Measurements from ENCODE around the gene AGBL4. TPM values are rescaled to one million over a fixed set of nuclear protein-coding genes. Genes with fewer than 3 reads are reported as not detected.

AGBL4 gene
- total RNA-seq, 2 experiments from 2014 or later = not detected

DNA sequence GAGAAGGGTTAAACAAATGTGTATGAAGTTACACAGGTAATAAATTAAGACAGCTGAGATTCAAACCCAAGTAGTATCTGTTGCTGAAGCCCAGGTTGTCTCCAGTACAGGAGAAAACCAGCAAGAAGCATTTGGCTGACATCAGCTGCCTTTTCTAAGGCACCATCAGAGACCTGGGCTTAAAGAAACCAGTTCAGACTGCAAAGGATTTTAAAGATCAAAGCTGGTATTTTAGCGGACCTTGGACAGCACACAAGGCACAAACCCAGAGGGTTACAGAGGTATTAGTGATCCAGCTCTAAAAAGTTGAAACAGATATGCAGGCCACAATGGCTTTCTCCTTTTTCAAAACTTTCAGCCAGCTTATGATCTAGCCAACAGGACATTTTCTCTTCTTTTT, 1270.5 kb downstream of the AGBL4 start:
- ChIA-PET CTCF (no interaction called here), POLR2A (no interaction called here)
- no peaks in the 10 kb centered on the region for H3K4me1 Mint-ChIP-seq
- H3K9me3 Mint-ChIP-seq = no peaks in the 10 kb centered on the region
- no peaks in the 10 kb centered on the region for H3K27me3 Mint-ChIP-seq
- no peak overlapping the region for H3K27ac Mint-ChIP-seq
- DNase-seq = no peak
- H3K4me3 Mint-ChIP-seq = no peak overlapping the region
- H3K36me3 Mint-ChIP-seq (ENCODE audit: low read depth) = no peaks in the 10 kb centered on the region

DNA sequence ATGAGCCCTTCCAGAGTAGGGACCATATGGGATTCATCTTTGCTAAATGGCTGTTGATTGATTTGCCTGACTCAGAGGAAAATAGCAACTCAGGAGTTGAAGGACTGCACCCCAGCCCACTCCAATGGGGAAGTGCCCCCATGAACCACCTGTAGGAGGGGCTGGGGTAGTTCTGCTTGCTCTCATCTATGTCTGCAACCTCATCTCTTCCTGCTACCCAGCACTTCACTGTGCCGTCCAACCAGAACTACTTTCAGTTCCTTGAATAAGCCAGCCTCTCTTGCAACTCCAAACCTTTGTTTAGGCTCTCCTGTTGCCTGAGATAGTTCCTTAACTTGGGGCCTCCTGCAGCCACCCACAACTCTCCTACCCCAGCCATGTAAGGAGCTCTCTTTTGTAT, 1273.6 kb downstream of the AGBL4 start:
- H3K27me3 Mint-ChIP-seq = no peaks in the 10 kb centered on the region
- H3K4me3 Mint-ChIP-seq = no peak overlapping the region
- no peaks in the 10 kb centered on the region for H3K9me3 Mint-ChIP-seq
- H3K36me3 Mint-ChIP-seq (ENCODE audit: low read depth) = no peaks in the 10 kb centered on the region
- DNase-seq = no peak
- ChIA-PET POLR2A (no interaction called here), CTCF (no interaction called here)
- H3K4me1 Mint-ChIP-seq = no peaks in the 10 kb centered on the region
- no peak overlapping the region for H3K27ac Mint-ChIP-seq

DNA sequence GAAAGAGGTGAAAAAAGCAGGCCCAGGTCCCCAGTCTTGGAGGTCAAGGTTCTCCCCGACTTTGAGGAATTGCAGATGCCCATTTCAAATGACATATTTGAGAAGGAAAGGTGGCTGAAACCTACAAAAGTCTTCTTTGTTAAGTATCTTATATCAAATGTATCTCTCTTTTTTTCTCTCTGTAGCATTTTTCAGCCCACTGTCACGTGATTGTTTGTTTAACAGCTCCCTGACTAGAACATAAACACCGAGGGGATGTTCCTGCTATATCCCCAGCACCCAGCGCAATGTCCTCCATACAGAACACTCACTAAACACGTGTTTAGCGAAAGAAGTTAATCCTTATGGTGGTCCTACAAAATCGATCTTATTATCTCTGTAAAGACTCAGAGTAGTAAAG, 1274.7 kb downstream of the AGBL4 start:
- Mint-ChIP-seq H3K9me3 (no peaks in the 10 kb centered on the region), H3K4me3 (no peak overlapping the region), H3K36me3 (ENCODE audit: low read depth) (no peaks in the 10 kb centered on the region), H3K27ac (no peak overlapping the region), H3K4me1 (no peaks in the 10 kb centered on the region), H3K27me3 (no peaks in the 10 kb centered on the region)
- ChIA-PET CTCF (no interaction called here), POLR2A (no interaction called here)
- DNase-seq = no peak

DNA sequence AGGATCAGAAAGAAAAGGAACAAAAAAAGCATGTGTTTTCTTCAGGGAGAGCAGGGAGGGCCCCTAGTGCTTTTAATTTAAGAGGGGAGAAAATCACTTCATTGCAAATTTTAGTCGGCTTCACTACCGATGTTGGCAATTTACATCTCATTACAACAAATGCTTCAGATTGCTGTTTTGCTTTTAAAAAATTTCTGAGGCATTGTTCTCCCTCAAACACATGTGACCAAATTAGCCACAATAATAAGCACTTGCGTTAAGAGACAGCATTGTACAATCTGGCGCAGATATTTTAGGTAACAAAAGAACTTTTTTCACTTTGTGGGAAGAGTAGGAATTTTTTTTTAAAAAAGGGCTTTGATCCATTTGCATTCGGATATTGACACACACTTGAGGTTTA, 1276.8 kb downstream of the AGBL4 start:
- ChIA-PET CTCF (no interaction called here), POLR2A (no interaction called here)
- H3K27me3 Mint-ChIP-seq = no peaks in the 10 kb centered on the region
- no peak overlapping the region for H3K4me3 Mint-ChIP-seq
- H3K4me1 Mint-ChIP-seq = no peaks in the 10 kb centered on the region
- H3K9me3 Mint-ChIP-seq = no peaks in the 10 kb centered on the region
- H3K27ac Mint-ChIP-seq = no peak overlapping the region
- no peaks in the 10 kb centered on the region for H3K36me3 Mint-ChIP-seq (ENCODE audit: low read depth)
- no peak for DNase-seq

DNA sequence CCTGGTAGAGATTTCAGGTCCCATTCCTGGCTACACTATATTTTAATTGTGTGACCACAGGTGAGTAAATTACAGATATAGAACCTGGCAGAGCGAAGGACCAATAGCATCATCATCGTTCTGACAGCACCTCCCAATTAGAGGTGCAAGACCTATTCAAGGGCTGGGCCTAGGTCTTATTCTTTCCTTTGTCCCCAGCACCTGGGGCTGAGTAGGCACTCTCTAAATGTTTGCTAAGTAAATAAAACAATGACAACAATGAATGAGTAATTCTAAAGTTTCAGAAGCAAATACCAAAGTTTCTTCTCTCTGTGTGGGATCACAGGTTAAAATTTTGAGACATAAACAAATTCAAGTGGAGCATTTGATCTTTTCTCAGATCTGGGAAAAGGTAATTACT, 1279.7 kb downstream of the AGBL4 start:
- Mint-ChIP-seq H3K9me3 (no peaks in the 10 kb centered on the region), H3K36me3 (ENCODE audit: low read depth) (no peaks in the 10 kb centered on the region), H3K27ac (no peak overlapping the region), H3K4me3 (no peak overlapping the region), H3K27me3 (no peaks in the 10 kb centered on the region), H3K4me1 (no peaks in the 10 kb centered on the region)
- DNase-seq = no peak
- POLR2A ChIA-PET = no interaction called here
- CTCF ChIA-PET = no interaction called here

DNA sequence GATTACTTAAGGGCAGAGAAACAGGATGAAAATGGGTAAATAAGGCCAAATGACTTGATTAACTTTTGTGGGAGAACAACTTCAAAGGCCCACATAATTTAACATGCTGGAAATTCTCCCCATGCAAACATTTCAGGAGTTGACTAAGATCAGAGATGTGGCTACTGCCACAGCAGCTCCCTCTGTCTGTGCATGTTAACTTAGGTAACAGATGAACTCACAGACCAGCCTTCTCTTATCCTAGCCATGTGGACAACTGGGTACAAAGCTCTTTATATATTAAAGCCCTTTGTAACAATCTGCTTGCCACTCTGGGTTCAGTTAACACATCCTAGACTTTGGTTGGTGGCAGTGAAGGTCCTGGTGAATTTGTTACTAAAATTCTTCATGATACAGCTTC, 1280.3 kb downstream of the AGBL4 start:
- Mint-ChIP-seq H3K36me3 (ENCODE audit: low read depth) (no peaks in the 10 kb centered on the region), H3K27me3 (no peaks in the 10 kb centered on the region)
- CTCF ChIA-PET = no interaction called here

DNA sequence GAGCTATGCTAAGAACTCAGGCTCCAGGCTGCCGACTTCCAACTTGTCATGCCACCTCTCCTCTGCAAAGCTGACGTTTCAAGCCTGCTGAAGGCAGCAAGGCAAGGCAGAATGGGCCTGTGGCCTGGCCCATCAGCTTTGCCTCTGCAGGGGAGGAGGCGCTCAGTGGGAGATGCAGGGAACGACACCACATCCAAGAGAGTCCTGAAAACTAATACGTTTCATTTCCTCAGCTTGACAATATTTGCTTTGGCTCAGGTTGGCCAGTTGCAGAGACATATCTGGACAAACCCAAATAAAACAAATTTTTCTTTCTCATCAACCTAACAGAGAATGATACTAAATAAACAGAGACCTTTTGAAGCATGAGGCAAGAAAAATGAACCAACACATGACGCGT, 1282.4 kb downstream of the AGBL4 start:
- no peak overlapping the region for H3K4me3 Mint-ChIP-seq
- no peaks in the 10 kb centered on the region for H3K27me3 Mint-ChIP-seq
- POLR2A ChIA-PET = no interaction called here
- CTCF ChIA-PET = no interaction called here
- H3K27ac Mint-ChIP-seq = no peak overlapping the region
- no peaks in the 10 kb centered on the region for H3K36me3 Mint-ChIP-seq (ENCODE audit: low read depth)
- no peak for DNase-seq
- no peaks in the 10 kb centered on the region for H3K9me3 Mint-ChIP-seq
- H3K4me1 Mint-ChIP-seq = no peaks in the 10 kb centered on the region

More for the DNA sequence above, 1280.3 kb downstream of the AGBL4 start:
- DNase-seq = no peak
- POLR2A ChIA-PET = no interaction called here
- Mint-ChIP-seq H3K4me1 (no peaks in the 10 kb centered on the region), H3K27ac (no peak overlapping the region), H3K9me3 (no peaks in the 10 kb centered on the region), H3K4me3 (no peak overlapping the region)

DNA sequence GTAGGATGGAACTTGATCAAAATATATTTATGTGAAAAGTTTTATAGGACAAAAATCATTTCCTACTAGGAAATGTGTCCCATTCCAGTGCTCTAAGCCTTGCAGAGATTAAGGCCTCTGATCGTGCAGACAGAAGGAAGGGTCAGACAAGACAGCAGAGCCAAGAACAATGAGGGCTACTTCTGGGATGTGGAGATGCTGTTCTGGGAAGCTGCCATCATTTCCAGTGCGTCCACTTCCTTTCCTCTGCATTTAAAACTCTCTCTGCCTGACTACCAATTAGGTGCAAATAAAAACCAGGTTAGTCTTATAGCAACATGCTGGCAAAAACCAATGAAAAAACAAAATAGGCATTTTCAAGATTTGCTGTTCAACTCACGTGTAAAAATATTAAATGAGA, 1283.1 kb downstream of the AGBL4 start:
- Mint-ChIP-seq H3K27me3 (no peaks in the 10 kb centered on the region), H3K27ac (no peak overlapping the region), H3K9me3 (no peaks in the 10 kb centered on the region), H3K4me1 (no peaks in the 10 kb centered on the region), H3K36me3 (ENCODE audit: low read depth) (no peaks in the 10 kb centered on the region), H3K4me3 (no peak overlapping the region)
- CTCF ChIA-PET = no interaction called here
- DNase-seq = no peak
- POLR2A ChIA-PET = no interaction called here

DNA sequence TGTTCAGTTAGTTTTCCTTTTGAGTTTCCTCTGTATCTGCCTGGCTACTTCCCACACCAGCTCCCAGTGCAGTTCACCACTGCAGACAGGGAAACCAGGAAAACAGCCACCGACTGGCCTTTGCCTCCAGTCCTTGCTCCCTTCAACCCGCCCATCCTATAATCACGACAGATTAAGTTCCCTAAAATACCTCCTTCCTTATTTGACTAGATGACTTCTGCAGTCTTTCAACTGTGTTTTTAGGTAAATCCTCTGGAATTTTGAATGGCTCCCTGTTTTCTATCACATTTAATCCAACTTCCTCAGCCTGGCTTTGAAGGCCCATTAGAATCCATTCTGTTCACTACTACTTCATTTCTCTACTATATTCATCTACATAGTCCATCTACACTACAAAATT, 1284.7 kb downstream of the AGBL4 start:
- Mint-ChIP-seq H3K27ac (no peak overlapping the region), H3K4me3 (no peak overlapping the region), H3K9me3 (no peaks in the 10 kb centered on the region), H3K4me1 (no peaks in the 10 kb centered on the region), H3K36me3 (ENCODE audit: low read depth) (no peaks in the 10 kb centered on the region), H3K27me3 (no peaks in the 10 kb centered on the region)
- no peak for DNase-seq
- POLR2A ChIA-PET = no interaction called here
- CTCF ChIA-PET = no interaction called here

DNA sequence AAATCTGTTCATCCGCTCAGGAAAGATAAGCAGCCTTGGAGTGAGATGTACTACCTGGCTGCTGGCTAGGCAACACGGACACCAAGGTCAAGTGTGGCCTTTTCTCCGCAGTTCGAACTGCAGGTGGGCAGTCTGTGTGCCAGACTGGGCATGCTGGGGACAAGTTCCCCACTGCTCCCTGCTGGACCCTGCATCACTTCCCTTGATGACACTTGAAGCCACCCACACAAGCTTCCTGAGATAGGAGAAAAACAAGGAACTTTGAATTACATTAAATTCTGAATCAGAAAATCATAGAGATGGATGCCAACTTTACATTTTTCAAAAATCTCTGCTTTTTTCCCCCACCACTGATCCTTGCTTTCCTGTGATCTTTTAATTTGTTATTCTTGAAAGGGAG, 1285.4 kb downstream of the AGBL4 start:
- Mint-ChIP-seq H3K4me1 (no peaks in the 10 kb centered on the region), H3K4me3 (no peak overlapping the region), H3K9me3 (no peaks in the 10 kb centered on the region), H3K36me3 (ENCODE audit: low read depth) (no peaks in the 10 kb centered on the region), H3K27ac (no peak overlapping the region), H3K27me3 (no peaks in the 10 kb centered on the region)
- CTCF ChIA-PET = no interaction called here
- no peak for DNase-seq
- POLR2A ChIA-PET = no interaction called here

DNA sequence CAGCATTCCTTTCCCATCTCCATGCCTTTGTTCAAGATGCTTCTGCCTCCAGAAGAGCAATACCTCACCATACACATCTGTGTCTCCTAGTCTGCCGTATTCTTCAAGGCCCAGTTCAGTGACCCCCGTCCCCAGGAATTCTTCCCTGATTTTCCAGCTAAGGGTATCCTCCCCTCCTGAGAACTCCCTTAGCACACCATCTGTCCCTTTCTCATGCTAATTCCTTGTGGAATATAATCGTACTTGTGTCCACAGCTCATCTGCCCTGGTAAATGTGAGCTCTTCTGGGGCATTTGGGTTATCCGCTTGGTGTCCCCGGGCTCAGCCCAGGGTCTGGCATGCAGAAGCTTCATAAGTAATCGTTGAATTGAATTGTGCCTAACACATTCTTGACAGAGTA, 1288.0 kb downstream of the AGBL4 start:
- H3K4me3 Mint-ChIP-seq = no peak overlapping the region
- CTCF ChIA-PET = interaction anchor here (0.6 kb wide), 1 partner anchor 40 kb away, joined by 3 read pairs; no protein-coding TSS in a partner anchor
- no peaks in the 10 kb centered on the region for H3K27me3 Mint-ChIP-seq
- no peak for DNase-seq
- H3K4me1 Mint-ChIP-seq = no peaks in the 10 kb centered on the region
- no peaks in the 10 kb centered on the region for H3K9me3 Mint-ChIP-seq
- no peak overlapping the region for H3K27ac Mint-ChIP-seq
- H3K36me3 Mint-ChIP-seq (ENCODE audit: low read depth) = no peaks in the 10 kb centered on the region
- POLR2A ChIA-PET = no interaction called here

DNA sequence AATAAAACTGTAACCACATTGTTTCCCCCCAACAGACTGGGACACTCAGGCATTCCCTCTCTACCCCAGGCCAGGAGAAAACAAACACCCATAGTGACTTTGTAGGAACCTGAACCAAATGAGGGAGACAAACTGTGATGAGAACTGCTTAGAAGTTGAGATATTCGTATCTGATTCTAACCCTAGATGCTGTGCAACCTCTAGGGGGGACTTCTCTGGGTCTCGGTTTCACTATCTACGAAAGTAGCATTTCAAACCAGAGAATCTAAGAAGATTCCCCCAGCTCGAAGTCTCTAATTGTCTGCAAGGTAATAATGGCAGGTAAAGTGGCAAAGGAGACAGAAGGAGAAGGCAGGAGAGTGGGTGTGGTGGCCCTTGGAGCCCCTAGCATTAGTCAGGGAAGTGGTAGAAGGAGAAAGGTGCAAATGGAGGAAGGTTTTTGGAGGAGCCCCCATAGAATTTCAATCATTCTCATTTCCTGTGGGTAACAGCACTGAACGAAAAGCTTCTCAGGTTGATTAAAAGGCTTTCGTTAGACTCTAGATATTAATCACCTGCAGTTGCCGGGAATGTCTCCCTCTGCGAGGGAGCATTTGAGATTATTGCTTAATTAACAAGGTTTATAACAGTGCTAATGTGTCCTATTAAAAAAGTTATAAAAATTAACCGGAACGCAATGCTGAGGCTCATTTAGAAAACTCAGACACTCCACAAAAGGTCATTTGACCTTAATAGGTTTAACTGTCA, 1293.4 kb downstream of the AGBL4 start:
- H3K27me3 Mint-ChIP-seq = no peaks in the 10 kb centered on the region
- ChIA-PET POLR2A (no interaction called here), CTCF (no interaction called here)
- no peak overlapping the region for H3K4me3 Mint-ChIP-seq
- H3K36me3 Mint-ChIP-seq (ENCODE audit: low read depth) = no peaks in the 10 kb centered on the region
- no peaks in the 10 kb centered on the region for H3K9me3 Mint-ChIP-seq
- no peak for DNase-seq
- peaks cover 2% of the 10 kb centered on the region for H3K4me1 Mint-ChIP-seq
- H3K27ac Mint-ChIP-seq = no peak overlapping the region

DNA sequence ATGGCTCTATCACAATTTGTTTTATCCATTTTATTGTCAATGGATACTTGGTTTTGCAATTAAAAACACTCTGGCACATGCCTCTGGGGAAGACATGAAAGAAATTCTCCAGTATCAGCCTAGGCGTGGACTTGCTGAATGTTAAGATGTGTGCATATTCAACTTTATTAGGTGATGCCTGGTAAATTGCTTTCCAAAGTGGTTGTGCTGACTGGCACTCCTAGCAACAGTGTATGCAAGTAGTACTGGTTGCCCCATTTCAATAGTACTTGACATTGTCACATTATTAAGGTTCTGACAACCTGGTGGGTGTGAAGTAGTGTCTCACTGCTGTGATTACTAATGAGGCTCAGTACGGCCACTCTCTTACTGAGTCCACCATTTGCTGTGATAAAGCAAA, 1295.2 kb downstream of the AGBL4 start:
- CTCF ChIA-PET = no interaction called here
- no peak overlapping the region for H3K27ac Mint-ChIP-seq
- H3K36me3 Mint-ChIP-seq (ENCODE audit: low read depth) = no peaks in the 10 kb centered on the region
- H3K4me3 Mint-ChIP-seq = no peak overlapping the region
- POLR2A ChIA-PET = no interaction called here
- no peak for DNase-seq
- H3K9me3 Mint-ChIP-seq = no peaks in the 10 kb centered on the region
- H3K4me1 Mint-ChIP-seq = peaks cover 2% of the 10 kb centered on the region
- no peaks in the 10 kb centered on the region for H3K27me3 Mint-ChIP-seq

DNA sequence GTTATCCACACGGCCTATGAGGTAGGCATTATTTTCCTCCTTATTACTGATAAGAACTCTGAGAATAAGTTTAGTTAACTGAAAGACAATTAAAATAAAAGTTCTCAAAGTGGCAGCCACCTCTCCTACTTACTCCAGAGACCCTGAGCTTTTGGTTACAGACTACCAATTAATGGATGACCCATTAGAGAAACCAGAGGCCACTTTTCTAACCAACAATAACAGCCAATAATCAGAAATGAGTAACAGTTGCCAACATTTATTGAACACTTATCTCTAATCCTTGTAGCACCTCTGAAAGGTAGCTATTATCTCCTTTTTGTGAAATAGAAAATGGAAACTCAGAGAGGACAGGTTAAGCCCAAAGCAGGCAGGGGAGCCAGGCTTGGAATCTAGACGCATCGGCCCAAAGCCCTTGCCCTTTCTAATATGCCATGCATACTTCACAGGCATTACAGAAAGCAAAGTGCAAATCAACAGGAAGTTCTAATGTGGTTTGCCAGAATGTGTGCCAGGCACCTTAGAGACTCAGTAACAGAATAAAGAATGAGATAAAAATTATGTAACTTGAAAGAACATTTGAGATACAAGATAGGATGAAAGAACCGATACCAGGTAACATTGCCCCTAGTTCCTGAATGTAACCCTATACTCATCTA, 1297.1 kb downstream of the AGBL4 start:
- no peaks in the 10 kb centered on the region for H3K36me3 Mint-ChIP-seq (ENCODE audit: low read depth)
- H3K4me1 Mint-ChIP-seq = peaks cover 2% of the 10 kb centered on the region
- H3K27me3 Mint-ChIP-seq = no peaks in the 10 kb centered on the region
- ChIA-PET CTCF (no interaction called here), POLR2A (no interaction called here)
- no peak overlapping the region for H3K27ac Mint-ChIP-seq
- H3K9me3 Mint-ChIP-seq = no peaks in the 10 kb centered on the region
- H3K4me3 Mint-ChIP-seq = no peak overlapping the region
- DNase-seq = no peak
